ENCODE measurements around the gene MPPE1. TPM values are rescaled to one million over a fixed set of nuclear protein-coding genes. Genes with fewer than 3 reads are reported as not detected.

The MPPE1 gene
- total and polyA plus RNA-seq, 10 of the 15 experiments (the other 5 are each of a cell fraction or from before 2014, with no cell fraction given), result 13.8 to 34.5 (median 27.6) TPM

- peak; percentile 73; the same call in 1 of the 2 replicates for TF ChIP-seq ZBTB40 (IDR thresholded peaks at IDR 0.05; ENCODE audit: borderline replicate concordance)
- no peak for TF ChIP-seq IRF3 (IDR thresholded peaks at IDR 0.05)
- no peak for TF ChIP-seq SP1 (IDR thresholded peaks at IDR 0.05; ENCODE audit: low read depth, low read length)
- no peak for TF ChIP-seq NR2C2 (IDR thresholded peaks at IDR 0.05; ENCODE audit: borderline replicate concordance, control insufficient read depth, insufficient read length, low read depth)
- TF ChIP-seq SKIL (IDR thresholded peaks at IDR 0.05; ENCODE audit: low read depth, poor library complexity, severe bottlenecking), result no peak
- TF ChIP-seq MTA2 (IDR thresholded peaks at IDR 0.05; ENCODE audit: low read depth), result peak; percentile 70
- no peak for TF ChIP-seq PAX8 (IDR thresholded peaks at IDR 0.05)
- peak; percentile 40; the same call in 1 of the 2 replicates for TF ChIP-seq JUND (IDR thresholded peaks at IDR 0.05; ENCODE audit: low read depth, low read length)
- TF ChIP-seq PAX5 (IDR thresholded peaks at IDR 0.05; ENCODE audit: borderline replicate concordance, low read depth, low read length), result no peak
- no peak for TF ChIP-seq PRDM15 (CRISPR knock-in tag; IDR thresholded peaks at IDR 0.05)
- TF ChIP-seq POLR2AphosphoS5 (IDR thresholded peaks at IDR 0.05; ENCODE audit: low read length), result no peak
- no peak for TF ChIP-seq ZNF592 (IDR thresholded peaks at IDR 0.05)
- TF ChIP-seq POLR2AphosphoS2 (IDR thresholded peaks at IDR 0.05; ENCODE audit: low read depth, low read length), result no peak
- peak in 1 of 2 experiments; percentile 78; a peak in 1 of 4 replicates for TF ChIP-seq EP300 (IDR thresholded peaks at IDR 0.05; ENCODE audit: borderline replicate concordance in 1 of 2, control insufficient read depth in 1 of 2, low read depth in 2 of 2, low read length in 2 of 2)
Observed at GRCh38 chr18:11883153-11883552, 25.0 kb downstream of the MPPE1 start (continued).

Measured in GM12878 (cell line).